ENCODE measurements around the gene NUDT9.

Gene NUDT9

DNA sequence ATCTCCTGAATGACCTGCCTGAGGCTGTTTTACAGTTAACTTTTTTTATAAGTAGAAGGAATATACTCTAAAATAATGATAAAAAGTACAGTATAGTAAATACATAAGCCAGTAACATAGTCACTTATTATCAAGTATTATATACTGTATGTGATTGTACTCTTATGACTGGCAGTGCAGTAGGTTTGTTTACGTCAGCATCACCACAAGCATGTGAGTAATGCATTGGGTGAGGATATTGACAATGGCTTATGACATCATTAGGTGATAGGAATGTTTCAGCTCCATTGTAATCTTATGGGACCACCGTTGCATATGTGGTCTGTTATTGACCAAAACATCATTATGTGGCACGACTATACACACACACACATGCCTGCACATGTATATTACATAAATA, 20.5 kb downstream of the NUDT9 start:
- no peak for TF ChIP-seq FOXP2 (optimal IDR thresholded peaks at IDR 0.05; ENCODE audit: borderline replicate concordance, extremely low read depth, extremely low read length, insufficient read depth)
- TF ChIP-seq REST (IDR thresholded peaks at IDR 0.05; ENCODE audit: insufficient read depth in 1 of 2, low read depth in 2 of 2, low read length in 2 of 2) = no peak

DNA sequence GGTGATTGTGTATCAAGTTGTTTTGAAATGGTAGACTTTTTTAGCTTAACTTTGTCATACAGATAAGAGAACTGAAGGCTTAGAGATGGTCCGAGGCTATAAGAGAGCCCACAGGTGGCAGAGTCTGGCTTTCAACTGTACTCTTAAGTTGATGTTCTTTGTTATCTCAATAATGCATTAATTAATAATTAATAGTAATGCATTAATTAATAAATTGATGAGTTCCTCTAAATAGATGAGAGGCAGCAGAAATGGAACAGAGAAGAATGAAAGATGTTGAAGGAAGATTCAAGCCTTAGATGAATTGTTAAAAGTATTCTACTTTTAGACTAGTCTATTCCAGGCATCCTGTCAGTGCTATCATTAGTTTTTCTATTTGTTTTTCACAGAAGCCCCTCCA, 22.4 kb downstream of the NUDT9 start:
- no peak for TF ChIP-seq POLR2AphosphoS5 (IDR thresholded peaks at IDR 0.05; ENCODE audit: low read depth, low read length)
- TF ChIP-seq FOXP2 (optimal IDR thresholded peaks at IDR 0.05; ENCODE audit: borderline replicate concordance, extremely low read depth, extremely low read length, insufficient read depth) = no peak
- no peak for TF ChIP-seq TAF1 (IDR thresholded peaks at IDR 0.05; ENCODE audit: borderline replicate concordance, insufficient read depth, low read length)
- no peak for TF ChIP-seq SIN3A (IDR thresholded peaks at IDR 0.05; ENCODE audit: borderline replicate concordance, insufficient read depth, low read length)
- TF ChIP-seq REST (IDR thresholded peaks at IDR 0.05; ENCODE audit: insufficient read depth in 1 of 2, low read depth in 2 of 2, low read length in 2 of 2) = no peak

GRCh38 chr4:87445964-87446363, 23.6 kb downstream of the NUDT9 start:
- TF ChIP-seq FOXP2 (optimal IDR thresholded peaks at IDR 0.05; ENCODE audit: borderline replicate concordance, extremely low read depth, extremely low read length, insufficient read depth) = no peak

DNA sequence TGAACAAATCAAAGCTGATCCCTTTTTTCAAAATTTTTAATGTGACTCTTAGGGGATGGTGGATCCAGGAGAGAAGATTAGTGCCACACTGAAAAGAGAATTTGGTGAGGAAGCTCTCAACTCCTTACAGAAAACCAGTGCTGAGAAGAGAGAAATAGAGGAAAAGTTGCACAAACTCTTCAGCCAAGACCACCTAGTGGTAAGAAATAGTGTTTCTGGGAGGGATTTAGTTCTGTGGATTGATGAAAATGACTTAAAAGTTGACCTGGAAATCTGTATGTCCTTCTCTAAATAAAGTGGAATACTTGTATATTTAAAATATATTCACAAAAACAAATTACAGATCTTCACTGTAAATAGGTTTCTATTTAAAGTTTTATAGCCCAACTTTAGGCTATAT, 29.2 kb downstream of the NUDT9 start:
- TF ChIP-seq TAF1 (IDR thresholded peaks at IDR 0.05; ENCODE audit: borderline replicate concordance, insufficient read depth, low read length) (no peak), POLR2AphosphoS5 (IDR thresholded peaks at IDR 0.05; ENCODE audit: low read depth, low read length) (no peak), REST (IDR thresholded peaks at IDR 0.05; ENCODE audit: insufficient read depth in 1 of 2, low read depth in 2 of 2, low read length in 2 of 2) (no peak), FOXP2 (optimal IDR thresholded peaks at IDR 0.05; ENCODE audit: borderline replicate concordance, extremely low read depth, extremely low read length, insufficient read depth) (no peak), SIN3A (IDR thresholded peaks at IDR 0.05; ENCODE audit: borderline replicate concordance, insufficient read depth, low read length) (no peak)

GRCh38 chr4:87458913-87459312, 36.5 kb downstream of the NUDT9 start:
- TF ChIP-seq TAF1 (IDR thresholded peaks at IDR 0.05; ENCODE audit: borderline replicate concordance, insufficient read depth, low read length) (no peak), FOXP2 (optimal IDR thresholded peaks at IDR 0.05; ENCODE audit: borderline replicate concordance, extremely low read depth, extremely low read length, insufficient read depth) (no peak), SIN3A (IDR thresholded peaks at IDR 0.05; ENCODE audit: borderline replicate concordance, insufficient read depth, low read length) (no peak), POLR2AphosphoS5 (IDR thresholded peaks at IDR 0.05; ENCODE audit: low read depth, low read length) (no peak), REST (IDR thresholded peaks at IDR 0.05; ENCODE audit: insufficient read depth in 1 of 2, low read depth in 2 of 2, low read length in 2 of 2) (no peak)
